ENCODE measurements around the gene PGBD2.
"Not testable (repeated sequence)": the region's sequence is repeated elsewhere in the genome, so short reads cannot be mapped to it uniquely, and the experiment has no call there.

The PGBD2 gene

GRCh38 chr1:248906009-248906752 is at the start of gene PGBD2:
TSS of gene PGBD2 (plus strand) at chr1:248906235. CDS start at chr1:248913863, 7,628 bp downstream.
- peak within 1 kb of the TSS; percentile 33 to 65 (median 52) for H3K4me3 ChIP-seq

GRCh38 chr1:248857201-248857600 is 48.8 kb upstream of the PGBD2 start:
- Histone ChIP-seq H3K27ac (peak overlapping the region in 9 of 21 experiments; percentile 80 to 94 (median 91)), H3K4me3 (peak overlapping the region in 1 of 7 experiments; percentile 53)

More at GRCh38 chr1:248906009-248906752, at the start of gene PGBD2:
- H3K27ac ChIP-seq: peak within 1 kb of the TSS; percentile 59 to 94 (median 90)

GRCh38 chr1:248857749-248858095 is 48.3 kb upstream of the PGBD2 start:
- peak overlapping the region in 20 of 21 experiments; percentile 74 to 95 (median 90) for H3K27ac ChIP-seq
- H3K4me3 ChIP-seq: peak overlapping the region; percentile 38 to 61 (median 48)

GRCh38 chr1:248858096-248858890 is 47.7 kb upstream of the PGBD2 start:
- H3K4me3 ChIP-seq: peak overlapping the region; percentile 38 to 61 (median 48)
- peak overlapping the region; percentile 47 to 95 (median 90) for H3K27ac ChIP-seq

- H3K27ac ChIP-seq: peak within 1 kb of the TSS; percentile 59 to 95 (median 90)
- peak within 1 kb of the TSS; percentile 38 to 61 (median 48) for H3K4me3 ChIP-seq
Observed at GRCh38 chr1:248858891-248859889, 46.8 kb upstream of the PGBD2 start, which contains the start of gene ZNF692. TSS of gene ZNF692 (minus strand) at chr1:248859085. CDS start at chr1:248858309, 776 bp downstream.

- peak overlapping the region in 6 of 21 experiments; percentile 88 to 94 (median 90) for H3K27ac ChIP-seq
- no peak overlapping the region for H3K4me3 ChIP-seq
Observed at GRCh38 chr1:248860007-248860406, 46.0 kb upstream of the PGBD2 start.

- H3K27ac ChIP-seq: no peak overlapping the region
- H3K4me3 ChIP-seq: no peak overlapping the region
Observed at GRCh38 chr1:248861616-248862015, 44.4 kb upstream of the PGBD2 start.

GRCh38 chr1:248862695-248862997 is 43.4 kb upstream of the PGBD2 start:
- Histone ChIP-seq H3K27ac (peak overlapping the region in 18 of 21 experiments; percentile 35 to 86 (median 74)), H3K4me3 (peak overlapping the region; percentile 39 to 59 (median 51))

GRCh38 chr1:248862998-248863881 is 42.8 kb upstream of the PGBD2 start:
- peak overlapping the region in 19 of 21 experiments; percentile 24 to 86 (median 73) for H3K27ac ChIP-seq
- H3K4me3 ChIP-seq: peak overlapping the region; percentile 39 to 59 (median 51)

GRCh38 chr1:248871837-248872401 is 34.1 kb upstream of the PGBD2 start:
- peak overlapping the region in 1 of 7 experiments; percentile 59 for H3K4me3 ChIP-seq
- no peak overlapping the region for H3K27ac ChIP-seq

- H3K27ac ChIP-seq: peak overlapping the region in 20 of 21 experiments; percentile 57 to 92 (median 84)
- peak overlapping the region; percentile 45 to 68 (median 59) for H3K4me3 ChIP-seq
Observed at GRCh38 chr1:248872752-248873408, 33.2 kb upstream of the PGBD2 start.

GRCh38 chr1:248873409-248873992 is 32.5 kb upstream of the PGBD2 start:
- H3K27ac ChIP-seq: peak overlapping the region in 20 of 21 experiments; percentile 57 to 92 (median 84)
- H3K4me3 ChIP-seq: peak overlapping the region; percentile 45 to 68 (median 59)

GRCh38 chr1:248873993-248874533 is 32.0 kb upstream of the PGBD2 start:
- H3K27ac ChIP-seq: peak overlapping the region in 18 of 21 experiments; percentile 72 to 92 (median 85)
- H3K4me3 ChIP-seq: peak overlapping the region; percentile 45 to 68 (median 59)

- Histone ChIP-seq H3K4me3 (no peak overlapping the region), H3K27ac (no peak overlapping the region)
Observed at GRCh38 chr1:248881261-248881660, 24.8 kb upstream of the PGBD2 start.

- not testable (repeated sequence) for H3K27ac ChIP-seq, H3K4me3 ChIP-seq
Observed at GRCh38 chr1:248882427-248882826, 23.6 kb upstream of the PGBD2 start.

GRCh38 chr1:248884632-248885295 is 21.3 kb upstream of the PGBD2 start:
- H3K27ac ChIP-seq: no peak overlapping the region
- H3K4me3 ChIP-seq: no peak overlapping the region
